ENCODE results near the gene RHOD.

DNA sequence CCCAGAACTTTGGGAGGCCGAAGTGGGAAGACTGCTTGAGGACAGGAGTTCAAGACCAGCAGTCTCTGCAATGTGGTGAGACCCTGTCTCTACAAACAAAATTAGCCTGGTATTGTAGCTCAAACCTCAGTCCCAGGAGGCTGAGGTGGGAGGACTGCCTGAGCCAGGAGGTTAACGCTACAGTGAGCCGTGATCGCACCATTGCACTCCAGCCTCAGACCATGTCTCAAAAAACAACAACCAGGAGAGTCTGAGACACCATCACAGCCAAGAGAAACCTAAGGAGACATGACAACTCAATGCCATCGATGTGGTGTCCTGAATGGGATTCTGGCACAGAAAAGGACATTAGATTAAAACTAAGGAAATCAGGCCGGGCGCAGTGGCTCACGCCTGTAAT lies 34.1 kb downstream of the RHOD start:
- TF ChIP-seq, protein P1, sequence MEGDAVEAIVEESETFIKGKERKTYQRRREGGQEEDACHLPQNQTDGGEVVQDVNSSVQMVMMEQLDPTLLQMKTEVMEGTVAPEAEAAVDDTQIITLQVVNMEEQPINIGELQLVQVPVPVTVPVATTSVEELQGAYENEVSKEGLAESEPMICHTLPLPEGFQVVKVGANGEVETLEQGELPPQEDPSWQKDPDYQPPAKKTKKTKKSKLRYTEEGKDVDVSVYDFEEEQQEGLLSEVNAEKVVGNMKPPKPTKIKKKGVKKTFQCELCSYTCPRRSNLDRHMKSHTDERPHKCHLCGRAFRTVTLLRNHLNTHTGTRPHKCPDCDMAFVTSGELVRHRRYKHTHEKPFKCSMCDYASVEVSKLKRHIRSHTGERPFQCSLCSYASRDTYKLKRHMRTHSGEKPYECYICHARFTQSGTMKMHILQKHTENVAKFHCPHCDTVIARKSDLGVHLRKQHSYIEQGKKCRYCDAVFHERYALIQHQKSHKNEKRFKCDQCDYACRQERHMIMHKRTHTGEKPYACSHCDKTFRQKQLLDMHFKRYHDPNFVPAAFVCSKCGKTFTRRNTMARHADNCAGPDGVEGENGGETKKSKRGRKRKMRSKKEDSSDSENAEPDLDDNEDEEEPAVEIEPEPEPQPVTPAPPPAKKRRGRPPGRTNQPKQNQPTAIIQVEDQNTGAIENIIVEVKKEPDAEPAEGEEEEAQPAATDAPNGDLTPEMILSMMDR (IDR thresholded peaks at IDR 0.05; ENCODE audit: poor library complexity): no peak
- TF ChIP-seq EZH2 (IDR thresholded peaks at IDR 0.05; ENCODE audit: borderline replicate concordance) (no peak), EZH2phosphoT487 (IDR thresholded peaks at IDR 0.05; ENCODE audit: low read depth, severe bottlenecking, unreplicated experiment) (no peak)

Measured in hepatocyte (in vitro differentiated cells).